Uterus (tissue), 2 donors: ENCODE data around the gene WWP2.

Experiments used
- CTCF ChIP-seq, 4 experiments: fragments of 200-600 bp in 2 of 4; fragments of 450-650 bp in 2 of 4; sonication (generic) in 2 of 4; IDR thresholded peaks; one replicate each; pipeline ENCODE4 v1.5.1; 2016 to 2019; ENCODE audit warnings: antibody characterized with exemption in 4 of 4, mild to moderate bottlenecking in 2 of 4, moderate library complexity in 1 of 4
- POLR2A ChIP-seq, 2 donors: fragments of 450-650 bp; IDR thresholded peaks; one replicate each; pipeline ENCODE4 v1.6.1; 2016; ENCODE audit warnings: antibody characterized with exemption in 2 of 2, mild to moderate bottlenecking in 1 of 2, moderate library complexity in 1 of 2

GRCh38 chr16:69814078-69814477 is 51.9 kb downstream of the WWP2 start:
- TF ChIP-seq CTCF (IDR thresholded peaks at IDR 0.05) (no peak), POLR2A (IDR thresholded peaks at IDR 0.05) (no peak)
